ENCODE measurements around the gene ETFB.
A peak's percentile ranks its signal among the peaks of the same experiment; 100 is the strongest.
"Not testable (repeated sequence)": the region's sequence is repeated elsewhere in the genome, so short reads cannot be mapped to it uniquely, and the experiment has no call there.

ETFB gene

GRCh38 chr19:51365965-51366388, at the start of gene ETFB:
ETFB (minus strand) TSS chr19:51366388; CDS start chr19:51366326, 62 bp downstream.
- DNase-seq (ENCODE audit: low spot score) = no peak

- DNase-seq (ENCODE audit: low spot score) = no peak
These were observed 49.0 kb upstream of the ETFB start for GRCh38 chr19:51415187-51415586.

GRCh38 chr19:51410950-51411748, 45.0 kb upstream of the ETFB start:
- DNase-seq (ENCODE audit: low spot score) = no peak

- DNase-seq (ENCODE audit: low spot score) = no peak
These were observed 41.4 kb upstream of the ETFB start for GRCh38 chr19:51407511-51408131.

GRCh38 chr19:51402117-51402516, 35.9 kb upstream of the ETFB start:
- DNase-seq (ENCODE audit: low spot score) = no peak

GRCh38 chr19:51399936-51400335, 33.7 kb upstream of the ETFB start:
- not testable (repeated sequence) for DNase-seq (ENCODE audit: low spot score)

DNA sequence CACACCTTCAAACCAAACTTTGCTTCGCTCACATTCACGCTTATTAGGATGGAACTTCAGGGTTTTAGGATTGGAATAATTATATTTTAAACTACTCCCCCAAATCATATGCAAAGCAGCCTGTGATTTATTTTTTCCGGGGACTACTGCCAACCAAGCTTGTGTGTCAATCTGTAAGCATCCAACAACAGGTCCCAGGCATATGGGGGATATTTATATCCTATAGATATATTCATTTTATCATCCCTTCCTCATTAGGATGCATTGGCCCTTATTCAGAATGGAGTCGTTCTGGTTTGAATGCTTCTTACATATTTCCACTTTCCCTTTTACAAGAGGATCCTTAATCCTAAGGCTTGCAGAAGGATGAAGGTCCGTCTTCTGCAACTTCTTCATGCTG, 33.0 kb upstream of the ETFB start:
- DNase-seq (ENCODE audit: low spot score) = no peak

- DNase-seq (ENCODE audit: low spot score) = no peak
These were observed 32.0 kb upstream of the ETFB start for GRCh38 chr19:51398096-51398704.

DNA sequence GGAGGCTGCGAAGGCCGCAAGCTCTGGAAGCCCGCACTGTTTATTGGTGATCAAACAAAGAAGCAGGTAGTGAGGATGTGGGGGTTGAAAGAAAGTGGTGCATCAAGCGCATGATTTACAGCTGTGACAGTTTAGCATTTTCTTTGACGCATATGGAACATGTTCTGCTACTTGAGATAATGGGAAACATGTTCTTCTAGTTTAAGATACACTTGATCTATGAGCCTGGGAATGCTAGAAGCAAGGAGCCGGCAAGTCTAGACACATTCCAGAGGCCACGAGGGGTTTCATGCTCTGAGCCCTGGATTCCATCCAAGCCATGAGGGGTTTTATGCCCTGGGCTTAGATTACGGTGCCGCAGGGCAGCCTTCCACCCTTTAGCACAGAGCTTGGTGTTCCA, 31.3 kb upstream of the ETFB start:
- not testable (repeated sequence) for DNase-seq (ENCODE audit: low spot score)

DNA sequence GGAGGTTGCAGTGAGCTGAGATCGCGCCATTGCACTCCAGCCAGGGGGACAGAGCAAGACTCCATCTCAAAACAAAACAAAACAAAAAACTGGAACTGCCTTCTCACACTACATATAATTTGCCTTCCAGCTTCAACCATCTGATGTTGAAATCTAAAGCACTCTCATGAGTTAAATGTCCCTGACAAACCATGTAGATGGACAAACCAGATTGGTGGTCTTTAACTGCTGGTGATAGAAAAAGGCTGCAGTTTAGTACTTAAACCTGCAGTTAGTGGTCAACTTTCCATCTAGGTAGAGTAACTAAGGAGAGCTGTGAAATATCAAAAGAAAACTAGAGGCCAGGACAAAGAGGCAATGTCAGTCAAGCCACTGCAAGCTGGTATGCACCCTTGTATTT, 30.0 kb upstream of the ETFB start:
- DNase-seq (ENCODE audit: low spot score) = no peak

- DNase-seq (ENCODE audit: low spot score) = peak; percentile 98
These were observed 28.1 kb upstream of the ETFB start for GRCh38 chr19:51394050-51394836.

DNA sequence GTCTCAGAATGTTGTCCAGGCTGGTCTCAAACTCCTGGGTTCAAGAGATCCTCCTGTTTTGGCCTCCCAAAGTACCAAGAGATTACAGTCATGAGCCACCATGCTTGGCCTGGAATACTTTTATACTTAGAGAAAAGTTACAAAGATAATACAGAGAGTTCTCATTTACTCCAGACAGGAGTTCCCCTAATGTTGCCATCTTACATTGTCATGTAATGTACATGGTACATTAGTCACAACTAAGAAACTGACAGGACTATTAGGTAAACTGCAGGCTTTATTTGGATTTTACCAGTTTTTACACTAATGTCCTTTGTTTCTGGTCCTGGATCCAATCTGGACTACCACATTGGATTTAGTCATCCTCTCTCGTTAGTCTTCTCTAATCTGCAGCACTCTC, 26.5 kb upstream of the ETFB start:
- DNase-seq (ENCODE audit: low spot score) = no peak

DNA sequence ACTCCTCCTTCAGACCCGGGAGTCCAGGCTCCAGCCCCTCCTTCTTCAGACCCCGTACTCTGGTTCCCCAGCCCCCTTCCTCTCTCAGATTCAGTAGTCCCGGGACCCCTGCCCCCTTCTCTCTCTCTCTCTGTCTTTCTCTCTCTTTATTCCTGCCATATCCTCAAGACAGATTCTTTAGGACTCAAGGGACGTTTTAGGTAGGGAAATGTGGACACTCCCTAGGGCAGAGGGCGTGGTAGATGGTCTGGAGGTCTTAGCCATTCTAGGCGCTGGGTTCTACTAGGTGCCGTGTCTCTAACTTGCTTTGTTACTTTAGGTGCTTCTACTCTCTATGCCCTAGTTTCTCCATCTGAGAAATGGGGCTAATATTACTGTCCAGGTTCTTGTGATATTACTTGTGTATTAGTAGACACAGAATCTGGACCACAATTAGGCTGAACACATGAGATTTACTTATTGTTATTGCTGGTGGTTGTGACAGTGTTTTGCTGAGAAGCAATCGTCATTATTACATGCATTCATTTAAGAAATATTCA, 25.0 kb upstream of the ETFB start:
- DNase-seq (ENCODE audit: low spot score) = no peak

DNA sequence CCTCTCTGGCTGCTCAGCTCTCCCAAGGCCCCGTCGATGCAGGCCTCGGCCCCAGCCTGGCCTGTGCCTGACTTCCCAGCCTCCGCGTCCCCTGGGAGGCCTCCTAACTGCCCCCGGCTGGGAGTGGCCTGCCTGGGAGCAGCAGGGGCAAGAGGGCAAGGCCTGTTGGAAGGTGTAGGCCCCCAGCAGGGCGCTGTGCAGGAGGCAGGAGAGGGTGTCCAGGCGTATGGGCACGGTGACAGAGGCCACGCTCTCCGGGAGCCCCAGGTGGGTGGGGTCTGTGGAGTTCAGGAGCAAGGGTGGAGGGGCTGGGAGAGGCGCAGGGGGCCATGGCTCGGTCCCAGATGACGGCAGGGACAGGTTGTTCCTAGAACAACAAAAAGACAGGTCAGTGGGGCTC, 23.0 kb upstream of the ETFB start:
- no peak for DNase-seq (ENCODE audit: low spot score)

GRCh38 chr19:51387924-51388389, 21.8 kb upstream of the ETFB start, which contains the start of gene LIM2:
LIM2 (minus strand) TSS chr19:51387974; CDS start chr19:51387443, 531 bp downstream.
- peak; percentile 69 for DNase-seq (ENCODE audit: low spot score)

DNA sequence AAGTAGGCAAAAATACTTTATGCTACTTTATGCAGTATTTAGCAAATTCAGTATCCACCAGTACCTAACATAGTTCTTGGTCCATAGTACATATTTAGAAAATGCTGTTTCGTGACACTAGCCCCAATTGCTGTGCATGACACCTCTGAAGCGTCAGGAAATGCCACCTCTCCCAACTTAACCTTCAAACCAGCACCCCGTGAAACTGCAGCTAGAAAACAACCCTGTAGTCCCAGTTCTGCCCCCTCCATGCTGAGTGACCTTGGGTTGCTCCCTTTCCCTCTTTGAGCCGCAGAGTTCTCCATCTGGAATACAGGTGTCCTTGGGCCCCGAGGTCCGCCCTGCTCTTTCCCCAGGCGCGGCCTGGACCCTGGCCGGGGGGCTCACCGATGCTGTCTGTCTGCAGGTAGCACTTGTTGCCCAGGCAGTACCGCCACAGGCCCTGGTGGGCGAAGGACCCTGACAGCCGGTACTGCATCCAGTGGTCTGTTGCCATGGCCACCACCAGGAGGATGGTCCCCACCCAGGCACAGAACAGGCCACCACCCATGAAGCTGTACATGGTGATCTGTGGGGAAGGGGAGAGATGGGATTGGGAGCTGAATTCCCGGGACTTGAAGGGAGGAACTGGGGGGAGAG, 20.8 kb upstream of the ETFB start:
- no peak for DNase-seq (ENCODE audit: low spot score)

GRCh38 chr19:51382004-51382403, 15.8 kb upstream of the ETFB start:
- no peak for DNase-seq (ENCODE audit: low spot score)

- no peak for DNase-seq (ENCODE audit: low spot score)
These were observed 14.2 kb upstream of the ETFB start for GRCh38 chr19:51380379-51380778.

DNA sequence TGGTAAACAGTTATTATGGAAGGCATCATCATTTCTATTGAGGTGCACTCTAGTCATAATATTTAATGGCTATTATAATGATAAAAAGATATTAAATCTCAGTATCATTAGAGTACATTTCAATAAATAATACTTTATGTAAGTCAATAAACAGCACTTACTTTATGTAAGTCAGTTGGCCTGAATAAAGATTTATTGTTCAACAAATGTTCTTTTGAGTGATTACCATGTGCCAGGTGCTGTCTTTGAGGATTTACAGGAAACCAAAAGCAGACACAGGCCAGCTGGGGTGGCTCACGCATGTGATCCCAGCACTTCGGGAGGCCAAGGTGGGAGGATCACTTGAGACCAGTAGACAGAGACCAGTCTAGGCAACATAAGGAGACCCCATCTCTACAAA, 11.2 kb upstream of the ETFB start:
- no peak for DNase-seq (ENCODE audit: low spot score)

DNA sequence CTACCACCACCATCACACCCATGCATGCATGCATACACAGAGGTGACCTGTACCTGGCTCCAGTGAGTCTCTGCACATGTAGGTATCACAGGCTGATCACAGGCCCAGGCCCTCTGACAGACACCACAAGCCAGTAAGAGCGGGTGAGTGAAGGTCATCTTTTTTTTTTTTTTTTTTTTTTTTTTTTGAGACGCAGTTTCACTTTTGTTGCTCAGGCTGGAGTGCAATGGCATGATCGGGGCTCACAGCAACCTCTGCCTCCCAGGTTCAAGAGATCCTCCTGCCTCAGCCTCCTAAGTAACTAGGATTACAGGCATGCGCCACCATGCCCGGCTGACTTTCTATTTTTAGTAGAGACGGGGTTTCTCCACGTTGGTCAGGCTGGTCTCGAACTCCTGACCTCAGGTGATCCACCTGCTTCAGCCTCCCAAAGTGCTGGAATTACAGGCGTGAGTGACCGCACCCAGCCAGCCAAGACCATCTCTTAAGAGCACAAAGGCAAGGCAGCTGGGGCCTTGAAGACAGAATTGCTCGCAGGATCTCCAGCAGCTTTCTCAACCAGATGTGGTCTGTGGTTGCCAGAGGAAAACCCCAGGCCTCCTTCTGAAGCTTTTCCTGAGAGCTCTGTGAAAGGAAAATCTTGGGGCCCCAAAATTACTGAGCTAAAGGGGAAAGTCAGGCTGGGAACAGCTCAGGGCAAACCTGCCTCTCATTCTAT, 9.5 kb upstream of the ETFB start:
- DNase-seq (ENCODE audit: low spot score) = no peak
